ENCODE data around the gene POLR3A. TPM values are rescaled to one million over a fixed set of nuclear protein-coding genes. Genes with fewer than 3 reads are reported as not detected.
"Not testable (repeated sequence)": the region's sequence is repeated elsewhere in the genome, so short reads cannot be mapped to it uniquely, and the experiment has no call there.

POLR3A gene
- total RNA-seq = 10 to 100 TPM in 2 of 4 donors, 1 to 10 TPM in 2; 10.0 to 19.4 (median 14.6) TPM

DNA sequence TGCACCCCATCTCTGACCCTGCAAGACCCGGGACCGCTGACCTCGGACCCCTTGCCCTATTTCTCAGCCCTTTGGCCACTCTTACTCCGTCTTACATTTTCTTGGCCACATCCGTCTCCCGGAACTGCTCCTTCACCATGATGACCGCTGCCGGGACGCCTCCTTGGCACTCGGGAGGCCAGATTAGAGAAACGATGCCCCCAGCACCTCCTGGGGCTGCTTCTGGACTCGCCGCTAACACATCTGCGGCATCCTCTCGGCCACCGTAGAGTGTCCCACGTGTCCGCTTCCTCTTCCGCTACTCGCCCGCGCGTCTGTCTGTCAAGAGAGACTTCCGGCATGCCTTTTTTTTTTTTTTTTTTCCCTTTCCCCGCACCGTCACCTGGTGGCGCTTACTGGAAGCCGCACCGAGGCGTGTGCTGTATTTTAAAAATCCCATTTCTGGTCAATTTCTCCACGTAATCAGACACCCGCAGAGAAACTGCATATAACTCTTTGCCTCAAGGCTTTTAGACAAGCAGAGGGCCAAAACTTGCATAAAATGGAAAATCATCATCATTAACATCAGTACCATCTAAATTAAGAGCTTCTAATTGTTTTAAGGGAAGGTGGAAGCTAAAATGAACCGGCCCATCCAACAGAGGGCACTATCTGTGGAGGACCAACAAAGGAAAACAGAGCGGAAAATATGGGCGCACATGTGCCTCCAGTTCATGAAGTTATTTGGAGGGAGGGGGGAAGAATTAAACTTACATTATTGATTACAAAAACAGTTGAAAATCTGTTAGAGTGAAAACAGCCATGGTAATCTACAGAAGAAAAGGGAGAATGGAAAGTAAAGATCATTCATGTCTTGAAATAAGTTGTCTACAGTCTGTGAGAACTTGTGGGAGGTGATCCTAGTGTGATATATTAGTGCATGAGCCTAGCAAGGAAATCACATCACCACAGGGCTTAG lies at the start of gene POLR3A:
POLR3A (minus strand) TSS at position 247 of the 958 bp plus-strand sequence; CDS start at position 139, 108 bp downstream.
- Histone ChIP-seq H3K9me3 (no peaks in the 10 kb centered on the region), H3K4me3 (peak within 1 kb of the TSS; percentile 79 to 95), H3K36me3 (no peaks in the 10 kb centered on the region), H3K4me1 (peaks cover 2 to 7% of the 10 kb centered on the region in 2 donors), H3K27ac (peak within 1 kb of the TSS; percentile 74 to 88), H3K27me3 (no peaks in the 10 kb centered on the region)
- intact Hi-C loops (cut with DNase I; ENCODE audit: low total_unique reads) = loop anchor here (5.0 kb wide), 1 partner anchor 182 kb away; no protein-coding TSS in a partner anchor
- TF ChIP-seq, protein P1, sequence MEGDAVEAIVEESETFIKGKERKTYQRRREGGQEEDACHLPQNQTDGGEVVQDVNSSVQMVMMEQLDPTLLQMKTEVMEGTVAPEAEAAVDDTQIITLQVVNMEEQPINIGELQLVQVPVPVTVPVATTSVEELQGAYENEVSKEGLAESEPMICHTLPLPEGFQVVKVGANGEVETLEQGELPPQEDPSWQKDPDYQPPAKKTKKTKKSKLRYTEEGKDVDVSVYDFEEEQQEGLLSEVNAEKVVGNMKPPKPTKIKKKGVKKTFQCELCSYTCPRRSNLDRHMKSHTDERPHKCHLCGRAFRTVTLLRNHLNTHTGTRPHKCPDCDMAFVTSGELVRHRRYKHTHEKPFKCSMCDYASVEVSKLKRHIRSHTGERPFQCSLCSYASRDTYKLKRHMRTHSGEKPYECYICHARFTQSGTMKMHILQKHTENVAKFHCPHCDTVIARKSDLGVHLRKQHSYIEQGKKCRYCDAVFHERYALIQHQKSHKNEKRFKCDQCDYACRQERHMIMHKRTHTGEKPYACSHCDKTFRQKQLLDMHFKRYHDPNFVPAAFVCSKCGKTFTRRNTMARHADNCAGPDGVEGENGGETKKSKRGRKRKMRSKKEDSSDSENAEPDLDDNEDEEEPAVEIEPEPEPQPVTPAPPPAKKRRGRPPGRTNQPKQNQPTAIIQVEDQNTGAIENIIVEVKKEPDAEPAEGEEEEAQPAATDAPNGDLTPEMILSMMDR (IDR thresholded peaks at IDR 0.05) = peak; percentile 58 to 85 (median 77)
- peak in 1 of 2 donors; percentile 32 for TF ChIP-seq POLR2A (IDR thresholded peaks at IDR 0.05)
- peak; percentile 95 to 97 for DNase-seq

DNA sequence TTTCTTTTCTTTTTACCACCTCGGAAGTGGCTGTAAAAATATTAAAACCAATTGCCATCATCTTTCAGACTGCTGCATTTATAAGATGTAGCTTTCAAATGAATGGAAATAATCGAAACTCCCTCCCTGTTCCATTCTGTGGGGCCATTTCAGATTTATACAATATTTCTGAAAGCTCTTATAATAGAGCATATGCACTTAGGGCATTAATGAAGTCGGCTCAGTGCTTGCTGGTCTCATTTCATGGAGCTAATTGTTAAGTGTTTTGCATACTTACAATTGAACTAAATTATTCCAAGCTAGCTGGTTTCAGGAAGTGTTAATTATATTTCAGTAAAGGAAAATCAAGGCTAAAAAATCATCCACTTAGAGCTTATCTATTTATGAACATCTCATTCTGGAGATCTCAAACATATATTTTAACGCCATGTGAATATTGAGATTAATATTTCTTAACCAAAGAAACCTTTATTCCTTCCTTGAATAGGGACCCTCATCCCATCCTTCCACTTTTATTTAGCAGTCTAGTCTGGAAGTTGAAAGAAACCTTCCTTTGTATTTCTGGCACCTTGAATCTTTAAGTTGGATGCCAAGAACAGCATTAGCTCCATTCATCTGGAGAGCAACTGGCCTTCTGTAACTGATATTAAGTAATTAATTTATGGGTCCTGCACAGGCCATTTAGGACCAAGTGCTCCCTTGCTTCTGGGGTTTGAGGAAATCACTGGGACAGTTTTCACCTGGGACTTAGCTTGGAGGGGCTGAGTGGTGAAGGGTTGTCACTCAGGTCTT lies 49.4 kb upstream of the POLR3A start:
- Histone ChIP-seq H3K4me1 (no peaks in the 10 kb centered on the region), H3K27me3 (no peaks in the 10 kb centered on the region), H3K27ac (no peak overlapping the region), H3K4me3 (no peak overlapping the region), H3K9me3 (no peaks in the 10 kb centered on the region), H3K36me3 (no peaks in the 10 kb centered on the region)
- TF ChIP-seq, protein P1 (IDR thresholded peaks at IDR 0.05) = no peak
- no peak for TF ChIP-seq POLR2A (IDR thresholded peaks at IDR 0.05)
- DNase-seq = no peak
- intact Hi-C loops (cut with DNase I; ENCODE audit: low total_unique reads) = no loop called here

DNA sequence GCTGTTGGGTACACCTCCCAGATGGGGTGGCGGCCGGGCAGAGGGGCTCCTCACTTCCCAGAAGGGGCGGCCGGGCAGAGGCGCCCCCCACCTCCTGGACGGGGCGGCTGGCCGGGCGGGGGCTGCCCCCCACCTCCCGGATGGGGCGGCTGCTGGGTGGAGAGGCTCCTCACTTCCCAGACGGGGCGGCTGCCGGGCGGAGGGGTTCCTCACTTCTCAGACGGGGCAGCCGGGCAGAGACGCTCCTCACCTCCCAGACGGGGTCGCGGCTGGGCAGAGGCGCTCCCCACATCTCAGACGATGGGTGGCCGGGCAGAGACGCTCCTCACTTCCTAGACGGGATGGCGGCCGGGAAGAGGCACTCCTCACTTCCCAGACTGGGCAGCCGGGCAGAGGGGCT lies 46.5 kb upstream of the POLR3A start:
- H3K9me3 ChIP-seq; H3K36me3 ChIP-seq; H3K27ac ChIP-seq; H3K27me3 ChIP-seq; H3K4me1 ChIP-seq; DNase-seq; H3K4me3 ChIP-seq; intact Hi-C loops (cut with DNase I; ENCODE audit: low total_unique reads): not testable (repeated sequence)

GRCh38 chr10:78072504-78072903 lies 43.2 kb upstream of the POLR3A start:
- H3K27me3 ChIP-seq = no peaks in the 10 kb centered on the region
- TF ChIP-seq, protein P1 (IDR thresholded peaks at IDR 0.05) = no peak
- intact Hi-C loops (cut with DNase I; ENCODE audit: low total_unique reads) = no loop called here
- DNase-seq = no peak
- H3K27ac ChIP-seq = no peak overlapping the region
- H3K4me3 ChIP-seq = no peak overlapping the region
- no peaks in the 10 kb centered on the region for H3K9me3 ChIP-seq
- no peaks in the 10 kb centered on the region for H3K36me3 ChIP-seq
- no peaks in the 10 kb centered on the region for H3K4me1 ChIP-seq

DNA sequence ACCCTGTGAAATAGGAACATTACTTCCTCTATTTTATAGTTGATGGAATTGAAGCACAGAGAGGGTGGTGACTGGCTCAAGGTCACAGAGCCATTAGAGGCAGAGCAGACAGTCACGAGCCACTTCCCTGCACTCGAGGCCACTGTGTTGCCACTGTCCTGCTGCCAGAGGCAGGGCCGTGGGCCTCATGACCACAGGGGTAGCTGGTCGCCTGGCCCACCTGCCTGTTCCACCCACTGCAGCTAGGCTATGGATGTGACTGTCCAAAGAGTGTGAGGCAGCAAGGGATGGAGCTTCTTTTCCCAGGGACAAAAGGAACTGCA lies 42.5 kb upstream of the POLR3A start:
- DNase-seq = no peak
- TF ChIP-seq POLR2A (IDR thresholded peaks at IDR 0.05) = no peak
- TF ChIP-seq, protein P1 (IDR thresholded peaks at IDR 0.05) = no peak
- H3K4me3 ChIP-seq = no peak overlapping the region
- no peaks in the 10 kb centered on the region for H3K4me1 ChIP-seq
- no peak overlapping the region for H3K27ac ChIP-seq
- H3K9me3 ChIP-seq = no peaks in the 10 kb centered on the region
- H3K27me3 ChIP-seq = no peaks in the 10 kb centered on the region
- intact Hi-C loops (cut with DNase I; ENCODE audit: low total_unique reads) = no loop called here
- H3K36me3 ChIP-seq = no peaks in the 10 kb centered on the region
